SK-N-MC (cell line): ENCODE measurements around the gene MRPL42.

Experiments
- EZH2 ChIP-seq: fragments of 200-600 bp; sonication (generic); IDR thresholded peaks from one replicate; pipeline ENCODE4 v1.6.1; 2017; ENCODE audit warnings: antibody characterized with exemption
- FOXP2 ChIP-seq: optimal IDR thresholded peaks from 2 replicates; pipeline ENCODE3; 2011; ENCODE audit warnings: mild to moderate bottlenecking, moderate library complexity; ENCODE audit not compliant: insufficient read depth; ENCODE audit errors: extremely low read length, control extremely low read depth
- POLR2AphosphoS5 ChIP-seq: IDR thresholded peaks from 2 replicates; pipeline ENCODE4 v1.6.1; 2012; ENCODE audit warnings: mild to moderate bottlenecking, low read depth, low read length, borderline replicate concordance

- TF ChIP-seq POLR2AphosphoS5 (no peak), EZH2 (no peak), FOXP2 (no peak)
Observed at GRCh38 chr12:93442411-93443340, 24.6 kb upstream of the MRPL42 start.
